HG03520 (cell line): ENCODE data around the gene NAGK.
"Not testable (repeated sequence)": the region's sequence is repeated elsewhere in the genome, so short reads cannot be mapped to it uniquely, and the experiment has no call there.

Experiments used
- ATAC-seq: cut with Tn5 transposase; IDR thresholded peaks from one replicate; pipeline ENCODE4 v1.9.1; 2021; ENCODE audit warnings: mild to moderate bottlenecking, moderate library complexity; ENCODE audit not compliant: unreplicated experiment

NAGK gene

DNA sequence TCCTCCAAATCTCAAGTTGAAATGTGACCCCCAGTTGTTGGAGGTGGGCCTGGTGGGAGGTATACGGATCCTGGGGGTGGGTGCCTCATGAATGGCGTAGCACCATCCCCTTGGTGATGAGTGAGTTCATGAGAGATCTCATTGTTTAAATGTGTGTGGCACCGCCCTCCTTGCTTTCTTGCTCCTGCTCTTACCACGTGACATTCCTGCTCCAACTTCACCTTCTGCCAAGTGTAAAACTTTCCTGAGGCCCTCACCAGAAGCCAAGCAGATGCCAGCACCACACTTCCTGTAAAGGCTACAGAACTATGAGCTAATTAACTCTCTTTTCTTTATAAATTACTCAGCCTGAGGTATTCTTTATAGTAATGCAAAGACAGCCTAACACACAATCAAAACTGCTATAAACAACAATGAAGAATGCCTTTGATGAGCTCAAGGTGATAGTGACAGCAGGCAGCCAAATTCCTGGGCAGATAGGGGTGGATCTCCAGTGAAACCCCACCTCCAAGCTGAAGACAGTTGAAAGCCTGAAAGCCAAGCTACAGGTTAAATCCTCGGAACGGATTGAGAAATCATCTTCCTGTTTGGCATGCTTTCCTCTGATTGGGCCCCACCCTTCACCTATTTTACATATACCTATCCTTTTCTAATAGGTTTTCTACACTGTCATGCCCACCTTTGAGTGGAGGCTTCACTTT lies 34.7 kb downstream of the NAGK start:
- ATAC-seq = no peak

DNA sequence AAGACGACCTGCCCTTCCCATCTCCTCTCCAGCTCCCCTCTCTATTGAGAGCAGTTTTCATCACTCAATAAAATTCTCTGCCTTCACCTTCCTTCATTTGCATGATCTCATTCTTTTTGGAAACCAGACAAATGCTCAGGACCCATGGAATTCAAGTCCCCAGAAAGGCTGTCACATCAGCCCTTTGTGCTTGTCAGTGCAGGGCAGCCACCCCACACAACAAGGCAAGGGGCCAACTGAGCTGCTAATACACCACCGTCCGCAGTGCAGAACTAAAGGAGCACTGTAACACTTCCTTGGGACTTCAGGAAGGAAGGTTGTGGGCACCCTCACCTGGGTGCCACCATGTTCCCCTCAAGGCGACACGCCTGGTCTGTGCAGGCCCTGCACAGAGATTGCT lies 35.4 kb downstream of the NAGK start:
- ATAC-seq = no peak

DNA sequence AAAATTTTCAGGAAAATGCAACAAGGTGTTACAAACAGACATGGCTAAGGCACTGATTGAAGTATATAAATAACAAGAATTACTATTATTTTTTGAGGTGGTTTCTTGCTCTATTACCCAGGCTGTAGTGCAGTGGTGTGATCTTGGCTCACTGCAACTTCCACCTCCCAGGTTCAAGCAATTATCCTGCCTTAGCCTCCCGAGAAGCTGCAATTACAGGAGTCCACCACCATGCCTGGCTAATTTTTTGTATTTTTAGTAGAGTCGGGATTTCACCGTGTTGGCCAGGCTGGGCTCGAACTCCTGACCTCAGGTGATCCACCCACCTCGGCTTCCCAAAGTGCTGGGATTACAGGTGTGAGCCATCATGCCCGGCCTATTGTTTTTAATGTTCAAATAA lies 38.0 kb downstream of the NAGK start:
- ATAC-seq = not testable (repeated sequence)

DNA sequence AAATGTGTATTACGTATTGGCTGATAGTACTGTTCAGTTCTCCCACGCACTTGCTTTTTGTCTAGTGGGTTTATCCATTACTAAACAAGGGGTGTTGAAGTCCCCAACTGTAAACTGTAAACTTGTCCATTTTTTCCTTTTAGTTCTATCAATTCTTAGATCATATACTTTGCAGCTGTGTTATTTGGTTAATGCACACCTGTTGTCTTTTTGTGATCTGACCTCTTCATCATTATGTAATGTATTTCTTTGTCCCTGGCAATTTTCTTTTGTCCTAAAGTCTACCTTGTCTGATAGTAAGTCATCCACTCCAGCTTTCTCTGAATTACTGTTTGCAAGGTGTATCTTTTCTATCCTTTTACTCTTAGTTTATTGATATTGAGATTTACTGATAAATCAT lies 39.6 kb downstream of the NAGK start:
- ATAC-seq = no peak

DNA sequence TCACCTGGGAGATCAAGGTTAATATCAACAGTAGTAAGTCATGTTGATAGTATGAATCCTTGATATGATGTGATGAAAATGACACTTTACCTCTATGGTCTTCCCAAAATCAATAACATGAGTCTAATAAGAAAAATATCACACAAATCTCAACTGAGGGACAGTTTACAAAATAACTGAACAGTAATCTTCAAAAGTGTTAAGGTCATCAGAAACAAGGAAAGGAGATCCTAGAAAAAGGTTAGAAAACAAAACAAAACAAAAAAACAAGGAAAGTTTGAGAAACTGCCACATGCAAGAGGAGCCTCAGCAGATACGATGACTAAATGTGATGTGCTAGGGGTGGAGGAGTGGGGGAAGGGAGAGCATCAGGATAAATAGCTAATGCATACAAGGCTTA lies 45.4 kb downstream of the NAGK start:
- ATAC-seq = no peak

DNA sequence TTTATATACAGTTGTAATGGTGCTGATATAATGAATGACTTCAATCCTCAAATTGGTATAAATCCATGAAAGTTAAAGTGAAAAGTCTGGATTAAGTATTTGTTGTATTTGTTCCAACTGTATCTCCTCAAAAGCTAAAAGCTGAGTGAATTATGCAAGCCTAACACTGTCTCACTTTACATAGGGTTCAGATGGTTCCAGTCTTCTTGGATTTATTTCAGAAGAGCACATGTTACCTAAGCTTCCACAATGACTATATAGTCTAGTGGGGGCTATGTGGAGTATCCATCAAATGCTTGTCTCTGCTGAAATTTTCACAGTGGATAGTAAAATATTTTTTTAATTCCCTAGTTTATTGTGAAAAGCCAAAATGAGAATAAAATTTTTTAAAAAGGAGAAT lies 48.6 kb downstream of the NAGK start:
- ATAC-seq = no peak

DNA sequence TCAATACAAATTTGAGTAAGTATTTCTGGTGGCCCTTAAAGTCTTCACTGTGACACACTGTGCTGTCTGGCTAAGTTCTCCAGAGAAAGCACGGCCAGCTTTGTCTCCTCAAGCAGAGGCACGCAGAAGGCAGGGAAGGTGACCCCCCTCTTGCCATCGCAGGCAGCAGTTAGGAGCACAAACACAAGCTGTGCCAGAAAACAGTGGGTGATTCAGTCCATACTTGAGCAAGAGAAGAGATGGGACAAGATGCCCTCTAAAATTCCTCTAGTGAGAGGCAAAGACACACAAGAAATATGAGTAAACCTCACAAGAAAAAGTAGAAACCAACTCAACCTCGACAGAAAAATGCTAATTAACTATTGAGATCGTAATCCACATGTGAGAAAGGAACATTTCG lies 51.7 kb downstream of the NAGK start:
- ATAC-seq = no peak

DNA sequence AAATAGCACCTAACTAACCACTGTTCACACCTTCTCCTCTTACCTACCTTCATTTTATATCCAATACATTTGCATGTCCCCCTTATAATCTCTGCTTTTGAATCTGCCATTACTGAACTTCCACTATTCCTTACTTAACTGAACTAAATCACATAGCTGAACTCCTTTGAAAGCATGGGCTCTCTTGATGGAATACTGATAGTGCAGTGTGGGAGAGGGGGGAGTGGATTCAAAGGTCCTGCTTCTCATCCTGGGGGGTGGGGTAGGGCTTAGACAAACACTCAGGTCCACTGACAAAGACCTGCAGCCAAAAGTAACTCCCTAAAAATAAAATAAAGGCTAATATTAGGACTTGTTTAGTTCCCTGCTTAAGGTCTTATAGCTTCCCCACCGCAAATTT lies 53.0 kb downstream of the NAGK start:
- ATAC-seq = no peak

DNA sequence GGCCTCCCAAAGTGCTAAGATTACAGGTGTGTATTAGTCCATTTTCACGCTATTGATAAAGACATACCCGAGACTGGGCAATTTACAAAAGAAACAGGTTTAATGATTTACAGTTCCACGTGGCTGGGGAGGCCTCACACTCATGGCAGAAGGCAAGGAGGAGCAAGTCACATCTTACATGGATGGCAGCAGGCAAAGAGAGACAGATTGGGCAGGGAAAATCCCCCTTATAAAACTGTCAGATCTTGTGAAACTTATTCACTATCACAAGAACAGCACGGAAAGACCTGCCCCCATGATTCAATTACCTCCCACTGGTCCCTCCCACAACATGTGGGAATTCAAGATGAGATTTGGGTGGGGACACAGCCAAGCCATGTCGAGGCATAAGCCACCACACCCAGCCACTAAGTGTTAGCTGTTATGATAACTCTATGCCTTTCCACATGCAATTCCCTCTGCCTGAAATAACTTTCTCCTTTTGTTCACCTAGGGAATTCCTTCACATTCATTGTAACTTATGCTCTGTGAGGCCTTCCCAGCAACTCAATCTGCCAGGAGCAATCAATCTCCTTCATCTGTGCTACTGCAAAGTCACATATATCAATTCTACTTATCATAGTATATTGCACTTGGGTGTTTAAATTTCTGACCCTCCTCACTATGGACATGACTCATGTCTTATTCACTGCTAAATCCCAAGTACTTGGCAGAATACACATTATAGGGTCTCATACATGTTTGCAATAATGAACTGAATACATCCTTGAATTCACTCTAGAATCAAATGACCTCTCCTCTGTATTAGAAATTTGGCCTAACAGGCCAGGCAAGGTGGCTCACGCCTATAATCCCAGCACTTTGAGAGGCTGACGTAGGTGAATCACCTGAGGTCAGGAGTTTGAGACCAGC lies 54.2 kb downstream of the NAGK start:
- no peak for ATAC-seq

DNA sequence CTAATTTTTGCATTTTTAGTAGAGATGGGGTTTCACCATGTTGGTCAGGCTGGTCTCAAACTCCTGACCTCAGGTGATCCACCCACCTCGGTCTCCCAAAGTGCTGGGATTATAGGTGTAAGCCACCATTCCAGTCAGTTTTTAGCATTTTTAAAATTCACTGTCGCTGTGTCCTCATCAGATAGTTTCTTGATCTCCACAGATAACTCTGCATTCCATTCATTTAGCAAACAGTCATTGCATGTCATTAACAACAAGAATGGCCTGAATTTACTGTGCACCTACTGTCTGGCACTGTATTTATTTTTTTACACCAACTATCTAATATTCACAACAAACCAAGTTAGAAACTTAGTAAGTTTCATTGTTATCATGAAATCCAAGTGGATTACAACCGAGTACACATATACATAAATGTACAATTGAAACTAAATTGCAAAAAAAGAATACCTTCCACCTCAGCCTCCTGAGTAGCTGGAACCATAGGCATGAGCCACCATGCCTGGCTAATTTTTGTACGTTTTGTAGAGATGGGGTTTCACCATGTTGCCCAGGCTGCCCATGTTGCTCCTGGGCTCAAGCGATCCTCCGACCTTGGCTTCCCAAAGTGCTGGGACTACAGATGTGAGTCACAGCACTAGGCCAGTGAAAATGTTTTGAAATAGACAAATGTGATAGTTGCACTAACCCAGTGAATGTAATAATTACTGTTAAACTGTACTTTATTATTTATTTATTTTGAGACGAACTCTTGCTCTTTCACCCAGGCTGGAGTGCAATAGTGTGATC lies 57.3 kb downstream of the NAGK start:
- no peak for ATAC-seq

DNA sequence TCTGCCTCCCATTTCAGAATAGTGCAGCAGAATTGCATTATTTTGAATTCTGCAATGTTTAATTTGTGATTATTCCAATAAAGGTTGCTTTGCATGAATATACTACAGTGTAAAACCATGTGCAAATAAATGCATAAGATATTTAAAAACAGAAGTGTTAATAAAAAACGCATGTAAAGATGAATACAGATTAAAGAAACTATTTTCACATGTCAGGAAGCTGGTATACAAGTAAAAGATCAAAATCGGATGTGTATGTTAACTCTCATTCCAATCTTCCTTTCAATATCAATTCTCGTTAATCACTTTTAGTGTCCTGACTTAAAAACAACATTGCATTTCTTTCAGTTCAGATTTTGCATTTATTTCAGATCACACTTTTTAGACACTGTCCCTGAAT lies 58.5 kb downstream of the NAGK start:
- no peak for ATAC-seq
